Activated CD4-positive, alpha-beta T cell treated with anti-CD3 and anti-CD28 coated beads for 1 hour (primary cell): ENCODE data around the gene TIMM44.
"Not testable (repeated sequence)": the region's sequence is repeated elsewhere in the genome, so short reads cannot be mapped to it uniquely, and the experiment has no call there.

ENCODE experiments used
- DNase-seq: peaks from one replicate; pipeline ENCODE4 v3.0.0-alpha.2; 2020

TIMM44 gene

DNA sequence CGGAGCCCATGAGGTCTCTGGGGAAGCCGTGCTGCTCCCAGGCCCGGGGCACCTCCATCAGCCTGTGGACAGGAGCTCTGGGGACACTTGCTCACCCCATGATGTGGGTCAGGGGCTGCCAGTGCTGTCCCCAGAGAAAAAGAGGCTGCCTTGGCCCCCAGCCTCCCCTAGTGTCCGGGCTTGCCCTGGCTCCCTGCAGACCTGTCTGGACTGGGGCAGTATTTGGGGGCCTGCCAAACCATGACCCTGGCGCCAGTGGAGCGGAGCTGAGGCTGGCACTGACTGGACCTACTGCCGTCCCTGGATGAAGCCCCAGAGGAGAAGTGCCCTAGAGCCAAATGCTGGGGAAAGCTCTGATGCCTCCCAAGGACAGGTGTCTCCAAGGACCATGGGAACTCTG lies 31.6 kb upstream of the TIMM44 start:
- no peak for DNase-seq

DNA sequence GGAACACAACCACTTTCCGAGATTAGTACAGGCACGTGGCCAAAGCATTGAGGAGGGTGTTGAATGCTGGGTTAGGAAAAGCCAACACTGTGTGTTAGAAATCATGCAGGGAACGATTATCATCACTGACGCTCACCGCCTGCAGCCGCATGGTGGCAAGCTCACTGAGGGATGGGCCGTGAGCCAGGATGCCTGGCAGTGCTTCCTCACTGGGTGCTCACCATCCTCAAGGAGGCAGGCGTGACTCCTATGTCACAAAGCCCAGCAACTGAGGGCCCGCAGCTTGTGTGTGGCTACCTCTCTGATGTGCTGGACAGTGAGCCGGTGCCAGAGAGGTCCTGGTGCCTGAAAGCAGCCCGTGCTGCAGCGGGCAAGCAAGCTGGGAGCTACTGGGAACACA lies 30.4 kb upstream of the TIMM44 start:
- no peak for DNase-seq

DNA sequence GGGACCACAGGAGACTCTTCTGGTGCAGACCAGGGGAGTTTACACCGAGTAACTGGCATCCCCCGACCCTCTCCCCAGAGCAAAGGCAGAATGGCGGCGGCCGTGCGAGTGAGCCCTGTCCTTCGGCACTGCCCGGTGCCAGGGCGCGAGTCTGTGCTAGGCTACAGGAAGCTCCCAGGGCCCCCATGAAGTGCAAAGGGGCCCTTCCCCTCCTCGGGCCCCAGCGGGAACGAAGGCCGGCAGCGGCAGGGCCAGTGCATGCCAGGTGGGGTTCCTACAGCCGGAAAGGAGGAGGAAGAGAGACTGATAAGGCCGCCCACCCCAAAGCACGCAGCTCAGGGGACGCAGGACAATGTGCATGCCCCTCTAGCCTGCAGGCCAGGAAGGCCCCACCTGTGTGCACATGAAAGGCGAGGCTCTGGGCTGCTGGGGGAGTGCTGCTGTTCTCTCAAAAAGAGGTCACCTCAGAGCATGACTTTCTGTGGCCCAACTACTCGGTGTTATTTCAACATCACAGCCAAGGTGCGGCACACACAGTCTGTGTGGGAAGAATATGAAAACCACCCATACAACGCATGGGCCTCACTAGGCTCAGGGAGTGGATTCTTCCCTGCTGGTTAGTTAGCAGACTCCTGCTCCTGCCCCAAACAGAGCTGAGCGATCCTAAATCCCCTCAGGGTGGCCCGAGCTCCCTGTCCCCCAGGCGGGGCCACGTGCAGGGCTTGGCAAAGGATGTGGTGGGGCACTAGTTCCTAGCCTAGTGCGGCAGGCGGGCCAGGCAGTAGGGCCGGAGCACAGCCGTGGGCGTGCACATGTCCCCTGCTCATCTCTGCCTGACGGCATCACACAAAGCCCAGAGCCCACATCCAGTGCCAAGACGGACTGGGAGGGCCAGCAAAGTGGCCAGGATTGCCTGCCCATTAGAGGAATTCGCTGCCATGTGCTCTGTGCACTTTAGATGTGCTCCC lies 28.4 kb upstream of the TIMM44 start:
- no peak for DNase-seq

DNA sequence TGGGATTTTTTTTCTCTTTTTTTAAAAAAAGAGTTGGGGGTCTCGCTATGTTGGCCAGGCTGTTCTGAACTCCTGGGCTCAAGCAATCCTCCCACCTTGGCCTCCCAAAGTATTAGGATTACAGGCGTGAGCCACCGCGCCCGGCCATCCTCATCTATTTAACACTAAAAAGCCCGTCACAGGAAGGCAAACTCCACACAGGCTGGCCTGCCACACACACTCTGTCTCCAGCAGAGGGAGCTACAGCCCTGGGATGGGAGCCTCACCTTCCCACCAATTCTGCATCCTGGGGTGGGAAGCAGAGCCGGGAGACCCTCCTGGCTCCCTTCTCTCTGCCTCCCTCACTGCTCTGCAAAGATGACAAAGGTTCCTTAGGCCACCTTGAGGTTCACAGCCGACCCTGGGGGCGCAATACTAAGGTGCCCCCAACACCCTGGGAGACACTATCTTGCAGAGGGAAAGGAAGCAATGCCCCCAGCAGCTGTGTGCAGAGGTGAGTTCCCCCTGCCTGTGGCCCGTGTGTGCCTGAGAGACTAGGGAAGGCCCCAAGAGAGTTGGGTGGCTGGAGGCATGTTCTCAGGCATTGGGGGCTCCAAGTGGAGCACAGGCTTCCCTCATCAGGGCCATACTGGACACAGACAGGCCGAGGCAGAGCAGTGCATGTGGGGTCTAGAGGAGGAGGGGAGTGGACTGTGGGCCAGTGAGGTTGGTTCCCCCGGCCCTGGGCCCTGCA lies 27.4 kb upstream of the TIMM44 start:
- no peak for DNase-seq

DNA sequence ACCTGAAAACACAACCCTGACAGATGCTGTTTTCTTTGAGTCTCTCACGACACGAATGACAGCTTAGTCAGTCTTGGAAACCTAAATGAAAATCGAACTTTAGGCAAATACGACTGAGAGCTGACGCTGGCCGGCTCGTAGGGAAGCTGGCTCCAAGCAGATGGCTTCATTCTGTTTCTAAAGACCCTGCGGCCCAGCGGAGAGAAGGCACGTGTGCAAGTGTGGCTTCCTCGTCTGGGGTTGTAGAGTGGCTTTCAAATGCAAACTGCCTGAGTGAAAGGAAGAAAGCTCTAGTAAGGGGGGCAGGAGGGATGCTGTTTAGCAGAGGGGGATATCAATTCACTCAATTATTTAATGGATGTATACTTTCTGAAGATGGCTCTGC lies 26.1 kb upstream of the TIMM44 start:
- no peak for DNase-seq

DNA sequence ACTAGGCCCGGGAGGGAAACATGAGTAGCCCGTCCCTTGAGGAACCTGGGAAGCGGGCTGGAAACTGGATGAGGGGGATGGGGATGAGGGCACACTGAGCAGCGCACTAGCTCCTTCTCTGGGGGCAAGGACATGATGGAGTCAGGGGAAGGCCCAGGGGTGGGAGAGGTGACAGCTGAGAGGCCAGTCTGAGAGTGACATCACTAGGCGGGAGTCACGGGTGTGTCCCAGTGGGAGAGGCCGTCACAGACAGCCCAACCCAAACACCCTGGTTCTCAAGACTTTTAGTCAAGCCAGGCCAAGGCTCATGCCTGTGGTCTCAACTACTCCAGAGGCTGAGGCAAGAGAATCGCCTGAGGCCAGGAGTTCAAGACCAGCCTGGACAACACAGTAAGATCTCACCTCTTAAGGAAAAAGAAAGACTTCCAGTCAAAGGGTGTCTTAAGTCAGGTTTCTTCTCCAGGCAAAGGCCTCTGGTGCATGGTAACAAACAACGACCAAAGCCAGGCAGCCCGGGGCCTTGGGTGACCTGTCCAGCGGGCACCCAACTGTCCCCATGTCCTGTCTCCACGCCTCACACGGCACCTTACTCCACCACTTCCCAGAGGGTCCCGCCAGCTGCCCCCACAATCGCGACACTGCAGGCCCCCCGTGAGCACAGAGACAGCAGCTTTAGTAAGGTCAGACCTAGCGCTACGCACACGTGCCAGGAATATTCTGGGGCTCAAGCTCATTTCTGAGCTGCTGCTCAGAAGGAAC lies 25.5 kb upstream of the TIMM44 start:
- DNase-seq = no peak

DNA sequence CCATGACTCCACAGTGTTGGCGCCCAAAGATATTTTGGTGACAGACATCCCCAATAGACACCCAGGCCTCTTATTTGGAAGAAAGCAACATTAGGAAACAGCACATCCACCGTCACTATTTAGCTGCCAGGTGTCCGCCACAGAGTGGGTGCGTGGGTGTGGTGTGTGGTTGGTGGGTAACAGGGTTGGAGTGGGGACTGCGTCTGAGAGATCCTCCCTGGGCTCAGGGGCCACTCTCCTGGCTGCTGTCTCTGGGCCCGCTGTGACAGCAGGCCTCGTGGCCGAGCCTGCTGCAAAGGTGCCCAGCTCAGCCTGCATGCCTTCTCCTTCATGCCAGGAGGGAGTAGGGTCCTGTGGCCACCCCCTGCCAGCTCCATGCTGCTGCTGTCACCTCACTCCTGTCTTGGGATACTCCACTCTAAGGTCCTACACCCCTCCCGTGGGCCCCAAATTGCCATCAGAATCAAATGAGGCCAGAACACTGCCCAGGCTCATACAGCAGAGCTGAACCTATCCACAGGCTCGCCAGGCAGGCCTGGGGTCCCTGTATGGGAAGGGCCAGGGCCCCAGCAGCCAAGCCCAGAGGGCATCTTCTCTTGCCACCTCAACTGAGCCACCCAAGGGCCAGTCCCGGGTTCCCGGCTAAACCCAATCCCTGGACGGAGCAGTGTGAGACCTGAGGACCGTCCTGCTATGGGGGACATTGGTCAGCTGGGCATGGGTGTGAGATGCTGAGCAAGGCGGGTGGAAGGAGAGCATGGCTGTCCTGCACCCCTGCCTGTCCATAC lies 24.7 kb upstream of the TIMM44 start:
- no peak for DNase-seq

DNA sequence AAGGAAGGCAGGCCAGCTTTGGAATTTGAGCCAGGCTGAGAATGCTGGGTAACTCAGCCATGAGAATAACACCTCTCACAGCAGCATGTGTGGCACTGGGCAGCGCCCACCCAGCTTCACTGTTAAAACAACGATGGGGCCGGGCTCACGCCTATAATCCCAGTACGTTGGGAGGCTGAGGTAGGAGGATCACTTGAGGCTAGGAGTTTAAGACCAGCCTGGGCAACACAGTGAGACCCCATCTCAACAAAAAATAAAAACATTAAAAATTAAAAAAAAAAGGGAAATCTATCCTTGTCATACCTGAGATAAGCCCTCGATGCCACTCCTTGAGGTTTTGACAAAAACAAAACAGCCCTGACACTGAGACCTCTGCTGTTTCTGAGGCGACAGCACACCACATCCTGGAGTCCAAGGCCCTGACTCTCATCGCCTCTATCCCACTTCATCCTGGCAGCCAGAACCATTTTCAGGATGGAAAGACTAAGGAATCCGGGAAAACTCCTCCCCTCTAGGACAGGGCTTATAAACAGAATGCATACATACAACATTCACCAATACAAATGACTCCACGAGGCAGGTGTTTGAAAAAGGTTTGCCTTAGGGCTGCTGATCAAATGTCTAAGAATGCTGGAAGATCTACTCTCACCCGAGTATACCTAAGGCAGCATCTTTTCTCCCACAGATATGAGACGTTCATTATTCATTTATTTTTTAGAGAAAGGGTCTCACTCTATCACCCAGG lies 22.6 kb upstream of the TIMM44 start:
- no peak for DNase-seq

DNA sequence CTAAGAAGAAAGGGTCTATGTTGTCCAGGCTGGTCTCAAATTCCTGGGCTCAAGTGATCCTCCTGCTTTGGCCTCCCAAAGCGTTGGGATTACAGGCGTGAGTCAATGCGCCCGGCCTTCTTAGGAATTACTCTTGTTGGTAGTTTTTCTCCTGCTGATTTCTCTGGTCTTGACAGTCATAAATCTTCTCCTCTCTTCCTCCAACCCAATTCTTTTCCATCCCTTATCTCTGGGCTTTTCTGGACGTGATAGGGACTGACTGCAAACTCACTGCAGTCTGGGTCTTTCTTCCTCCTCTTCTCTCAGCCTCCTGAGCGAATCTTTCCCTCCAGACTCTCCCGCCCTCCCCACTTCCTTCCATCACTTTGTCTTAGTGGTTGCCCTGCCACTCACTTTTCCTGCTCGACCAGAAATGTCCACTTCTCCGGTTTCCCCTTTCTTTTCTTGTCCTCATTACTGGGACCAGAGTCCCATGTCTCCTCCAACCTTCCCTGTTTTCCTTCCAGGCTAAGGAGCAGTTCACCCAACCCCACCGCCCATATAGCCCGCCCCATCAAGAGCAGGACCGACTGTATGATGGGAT lies 21.9 kb upstream of the TIMM44 start:
- no peak for DNase-seq

DNA sequence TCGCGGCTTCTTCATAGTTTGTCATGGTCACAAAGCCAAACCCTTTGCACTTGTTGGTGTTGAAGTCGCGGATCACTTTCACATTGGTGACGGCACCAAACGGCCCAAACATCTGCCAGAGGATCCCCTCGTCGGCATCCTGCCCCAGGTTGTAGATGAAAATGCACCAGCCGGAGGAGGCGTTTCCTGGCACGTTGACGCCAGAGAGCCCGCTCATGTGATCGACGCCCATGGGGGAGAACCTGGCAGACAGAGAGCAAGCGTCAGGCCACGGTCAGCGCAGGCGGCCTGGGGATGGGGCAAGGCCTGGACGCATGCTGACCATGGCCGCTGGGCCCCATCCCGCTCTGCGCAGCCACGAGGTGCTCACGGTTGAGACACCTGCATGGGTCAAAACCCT lies 20.1 kb upstream of the TIMM44 start:
- DNase-seq = no peak

DNA sequence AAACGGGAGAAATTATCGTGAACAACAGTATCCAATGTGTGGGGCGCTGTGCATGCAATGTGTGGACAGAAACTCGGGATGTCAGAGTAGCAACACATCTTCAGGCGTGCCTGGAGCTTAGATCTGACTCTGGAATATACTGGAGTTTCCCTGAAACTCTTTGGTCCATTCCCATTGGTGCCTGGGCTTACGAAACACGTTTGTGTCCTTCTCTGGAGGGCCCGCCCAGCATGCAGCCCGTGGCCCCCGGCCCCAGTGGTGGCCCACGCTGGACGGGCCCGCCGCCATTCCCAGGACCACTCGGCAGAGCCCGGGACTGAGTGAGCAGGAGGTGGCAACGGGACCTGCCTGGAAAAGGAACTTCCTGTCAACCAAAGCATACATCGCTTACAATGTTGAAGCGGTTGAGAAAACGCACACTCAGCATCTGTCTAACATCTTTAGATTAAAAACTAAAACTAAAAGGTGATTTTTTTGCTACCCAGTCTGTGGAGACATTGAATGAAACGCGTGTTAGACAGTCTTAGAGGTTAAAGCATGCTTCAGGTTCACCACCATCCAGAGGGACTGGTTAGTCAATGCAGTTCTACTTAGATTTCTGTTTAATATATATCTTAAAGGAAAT lies 19.3 kb upstream of the TIMM44 start:
- no peak for DNase-seq

DNA sequence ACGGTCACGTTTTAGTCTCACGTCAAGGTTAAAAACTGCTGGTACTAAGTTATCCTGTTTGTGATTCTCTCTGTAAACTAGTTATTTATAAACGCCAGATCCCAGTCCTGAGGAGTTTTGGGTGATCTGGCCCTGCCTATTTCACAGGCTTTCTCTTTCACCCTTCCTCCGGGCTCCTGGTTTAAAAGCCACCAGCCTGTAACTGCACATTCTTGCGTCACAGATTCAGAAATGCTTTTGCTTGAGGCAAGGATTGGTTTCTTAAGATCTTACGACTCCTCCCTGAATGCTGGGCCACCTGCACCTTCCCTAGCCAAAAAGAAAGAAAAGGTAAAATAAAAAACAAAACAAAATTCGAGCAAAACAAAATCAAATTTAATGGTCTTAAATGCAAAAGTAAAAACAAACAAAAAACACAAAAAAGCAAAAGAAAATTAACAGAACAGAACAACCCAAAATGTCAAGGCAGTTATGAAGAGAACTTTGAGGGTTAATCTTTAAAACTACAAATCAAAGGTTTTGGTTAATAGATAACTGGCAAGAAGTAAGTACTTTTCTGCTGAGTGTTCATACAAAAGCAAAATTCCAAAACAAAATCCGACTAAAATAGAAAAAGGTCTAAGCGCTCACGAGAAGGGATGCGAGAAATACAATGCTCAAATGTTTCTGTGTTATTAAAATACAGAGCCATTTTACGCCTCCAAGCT lies 18.6 kb upstream of the TIMM44 start:
- no peak for DNase-seq

DNA sequence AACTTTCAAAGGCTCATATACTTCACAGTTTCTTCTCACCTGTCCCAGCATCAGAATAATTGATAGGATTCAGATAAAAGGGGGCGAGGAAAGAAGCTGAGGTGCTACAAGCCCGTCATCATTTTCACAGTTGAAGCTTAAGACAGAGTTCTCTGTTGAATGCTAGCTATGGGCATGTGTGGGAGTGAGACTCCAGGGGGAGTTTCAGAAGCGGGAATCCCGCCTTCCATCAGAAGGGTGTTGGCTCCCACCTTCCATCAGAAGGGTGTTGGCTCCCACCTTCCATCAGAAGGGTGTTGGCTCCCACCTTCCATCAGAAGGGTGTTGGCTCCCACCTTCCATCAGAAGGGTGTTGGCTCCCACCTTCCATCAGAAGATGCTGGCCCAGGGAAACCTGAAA lies 17.6 kb upstream of the TIMM44 start:
- DNase-seq = not testable (repeated sequence)

DNA sequence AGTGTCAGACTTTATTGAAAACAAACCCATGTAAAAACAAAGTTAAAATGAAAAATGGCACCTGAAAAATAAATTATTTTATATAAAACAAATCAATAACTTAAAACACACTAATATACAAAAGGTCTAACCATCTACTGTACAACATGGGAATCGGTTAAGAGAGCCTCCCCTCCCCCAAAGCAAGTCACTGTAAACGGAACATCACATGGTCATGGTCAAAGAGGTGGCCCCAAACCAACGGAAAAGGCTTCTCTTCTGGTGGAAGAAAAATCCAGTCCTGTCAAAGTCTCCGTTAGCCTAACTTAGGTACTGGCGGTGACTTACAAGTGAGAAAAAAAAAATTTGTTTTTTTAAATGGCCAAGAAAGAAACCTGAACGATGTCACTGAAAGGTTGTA lies 15.7 kb upstream of the TIMM44 start:
- DNase-seq = no peak

DNA sequence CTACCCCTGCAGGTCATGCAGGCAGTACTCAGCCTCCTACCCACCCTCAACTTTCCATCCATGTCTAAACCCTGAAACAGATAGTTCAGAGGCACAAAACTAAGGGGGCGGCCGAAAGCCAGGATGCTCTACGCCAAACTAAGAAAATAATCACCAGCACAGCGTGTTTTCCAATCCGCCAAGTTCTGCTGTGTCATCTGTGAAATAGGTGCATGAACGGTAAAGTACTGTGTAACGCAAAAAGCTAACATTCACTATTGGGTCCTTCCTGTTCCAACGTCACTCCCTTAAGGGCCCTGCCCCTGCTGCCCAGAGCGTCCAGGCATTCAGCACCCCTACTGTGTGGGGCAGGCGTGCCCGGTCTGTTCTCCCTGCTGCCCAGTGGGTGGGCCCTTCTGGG lies 12.2 kb upstream of the TIMM44 start:
- no peak for DNase-seq

DNA sequence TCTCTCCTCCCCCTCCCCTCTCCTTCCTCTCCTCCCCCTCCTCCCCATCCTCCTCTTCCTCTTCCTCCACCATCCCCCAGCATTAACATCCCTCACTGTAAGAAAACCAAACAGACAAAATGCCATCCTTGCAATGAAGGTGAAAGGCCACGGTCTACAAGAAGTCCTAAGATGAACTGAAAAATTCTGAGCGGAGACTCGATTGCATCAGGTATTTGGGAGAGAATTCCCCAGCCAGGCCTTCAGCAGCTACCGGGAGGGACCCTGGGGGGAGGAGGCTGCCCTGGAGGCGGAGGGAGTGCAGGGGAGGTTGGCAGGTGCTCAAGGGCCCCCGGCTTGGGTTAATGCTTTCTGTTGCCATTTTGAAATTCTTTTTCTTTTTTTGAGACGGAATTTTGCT lies 10.1 kb upstream of the TIMM44 start:
- no peak for DNase-seq

DNA sequence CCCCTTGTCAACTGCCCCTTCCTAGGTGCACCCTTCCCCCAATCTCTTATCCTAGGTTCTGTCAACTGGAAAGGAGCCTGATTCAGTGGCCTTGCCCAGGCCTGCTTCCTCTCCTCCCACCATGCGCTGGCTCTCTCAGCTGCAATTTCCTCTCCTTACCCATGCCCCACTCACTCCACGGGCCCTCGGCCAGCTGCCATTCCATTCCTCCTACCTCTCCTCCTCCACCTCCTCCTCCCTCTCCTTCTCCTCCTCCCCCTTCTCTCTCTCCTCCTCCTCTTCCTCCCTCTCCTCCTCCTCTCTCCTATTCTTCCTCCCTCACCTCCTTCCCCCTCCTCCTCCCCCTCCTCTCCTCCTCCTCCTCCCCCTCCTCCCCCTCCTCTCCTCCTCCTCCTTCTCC lies 9.6 kb upstream of the TIMM44 start:
- no peak for DNase-seq

DNA sequence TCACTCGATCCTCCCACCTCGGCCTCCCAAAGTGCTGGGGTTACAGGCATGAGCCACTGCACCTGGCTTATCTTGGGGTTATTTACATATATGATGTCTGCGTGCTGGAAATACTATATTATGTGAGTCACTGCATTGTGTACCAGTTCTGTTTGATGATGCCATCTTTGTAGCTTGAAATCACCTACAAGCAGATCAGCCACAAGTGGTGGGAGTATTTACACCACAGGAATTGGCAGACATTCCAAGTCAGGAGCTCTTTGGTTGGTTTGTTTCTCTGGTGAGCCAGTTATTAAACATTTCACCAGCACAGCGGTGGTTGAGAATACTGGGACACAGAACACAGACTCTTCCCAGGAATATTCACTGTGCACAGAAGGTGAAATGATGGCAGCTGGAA lies 4.5 kb upstream of the TIMM44 start:
- DNase-seq = no peak

DNA sequence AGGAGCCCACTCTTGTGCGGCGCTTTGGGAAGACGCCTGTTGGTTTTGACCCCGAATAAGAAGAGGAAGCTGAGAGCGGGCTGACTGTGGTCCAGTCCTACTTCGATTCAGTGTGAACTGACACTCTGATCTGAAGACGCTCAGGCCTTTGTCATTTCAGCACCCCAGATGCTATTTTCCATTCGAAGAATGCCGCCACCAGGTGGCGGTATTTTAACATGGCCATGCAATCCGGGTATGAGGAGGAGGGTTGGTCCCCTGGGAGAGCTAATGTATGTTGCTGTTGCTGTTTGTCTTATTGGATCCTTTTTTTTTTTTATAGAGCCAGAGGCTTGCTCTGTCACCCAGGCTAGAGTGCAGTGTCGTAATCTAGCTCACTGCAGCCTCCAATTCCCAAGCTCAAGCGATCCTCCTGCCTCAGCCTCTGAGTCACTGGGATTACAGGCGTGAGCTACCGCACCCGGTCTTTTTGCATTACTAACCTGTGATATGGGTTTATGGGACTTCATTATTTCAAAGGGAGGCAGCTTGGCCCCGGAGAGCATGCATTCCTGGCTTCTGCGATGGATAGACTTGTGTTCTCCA lies 803 bp upstream of the TIMM44 start:
- DNase-seq = peak; percentile 74

DNA sequence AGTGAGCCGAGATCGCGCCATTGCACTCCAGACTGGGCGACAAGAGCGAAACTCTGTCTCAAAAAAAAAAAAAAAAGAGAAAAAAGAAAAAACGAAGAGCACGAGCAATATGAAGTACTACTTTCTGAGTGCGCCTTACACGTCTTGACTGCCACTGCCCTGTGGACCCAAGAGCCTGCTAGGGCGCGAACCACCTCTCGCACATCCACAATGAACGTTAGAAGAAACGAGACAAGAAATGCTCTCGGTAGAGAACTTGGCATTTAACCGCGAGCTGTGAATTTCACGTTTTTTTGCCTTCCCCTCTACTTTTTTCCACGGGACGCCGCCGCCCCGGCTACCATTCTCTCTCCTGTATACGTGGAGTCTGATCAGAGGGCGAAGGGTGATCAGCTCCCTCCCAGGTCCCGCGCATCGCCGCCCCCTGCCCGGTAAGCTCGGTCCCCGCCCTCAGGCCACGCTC lies 454 bp downstream of the TIMM44 start:
- no peak for DNase-seq
